Keratinocyte (primary cell): ENCODE measurements around the gene HMCN1. TPM values are rescaled to one million over a fixed set of nuclear protein-coding genes. Genes with fewer than 3 reads are reported as not detected.

Experiments used
- DNase-seq: peaks from one replicate; pipeline ENCODE4 v3.0.0-alpha.2; 2011; ENCODE audit warnings: low read depth, missing footprints, low spot score
- FAIRE-seq: peaks from 2 replicates; lab custom pipeline; 2011; peaks lifted over from hg19 to GRCh38; lab: Jason Lieb, UNC
- H2AFZ ChIP-seq: 2 replicates; pipeline ENCODE4 v1.6.0; 2012; ENCODE audit warnings: low read length, control low read depth, inconsistent platforms; ENCODE audit not compliant: control insufficient read depth
- H3K27ac ChIP-seq: 2 replicates; pipeline ENCODE4 v1.5.1; 2011; ENCODE audit warnings: low read length; ENCODE audit not compliant: control insufficient read depth, insufficient read depth
- H3K27me3 ChIP-seq: 3 replicates; pipeline ENCODE4 v1.6.0; 2011; ENCODE audit warnings: low read length; ENCODE audit not compliant: control insufficient read depth, insufficient read depth; ENCODE audit errors: extremely low read depth
- H3K36me3 ChIP-seq, 2 experiments: 2 replicates in 1 of 2; 3 replicates in 1 of 2; pipeline ENCODE4 v1.5.1; 2011; ENCODE audit warnings: low read length in 2 of 2, mild to moderate bottlenecking in 1 of 2; ENCODE audit not compliant: control insufficient read depth in 2 of 2, insufficient read depth in 2 of 2; ENCODE audit errors: extremely low read depth in 1 of 2
- H3K4me1 ChIP-seq: 3 replicates; pipeline ENCODE4 v1.5.1; 2011; ENCODE audit warnings: low read length; ENCODE audit not compliant: control insufficient read depth, insufficient read depth; ENCODE audit errors: extremely low read depth
- H3K4me2 ChIP-seq: 3 replicates; pipeline ENCODE4 v1.6.0; 2011; ENCODE audit warnings: low read depth, low read length; ENCODE audit not compliant: control insufficient read depth, insufficient read depth; ENCODE audit errors: extremely low read depth
- H3K4me3 ChIP-seq, 3 experiments: fragments of 200-600 bp in 1 of 3; sonication (generic) in 1 of 3; 2 replicates in 2 of 3; 3 replicates in 1 of 3; pipeline ENCODE4 v1.5.1; 2011 to 2016; ENCODE audit warnings: low read length in 3 of 3, mild to moderate bottlenecking in 3 of 3, control low read depth in 2 of 3, inconsistent platforms in 1 of 3, low read depth in 1 of 3, mixed read lengths in 1 of 3, mixed run types in 1 of 3, moderate library complexity in 1 of 3; ENCODE audit not compliant: control insufficient read depth in 2 of 3, insufficient read depth in 2 of 3; ENCODE audit errors: extremely low read depth in 1 of 3
- H3K79me2 ChIP-seq: 2 replicates; pipeline ENCODE4 v1.6.0; 2012; ENCODE audit warnings: low read length; ENCODE audit not compliant: control insufficient read depth, insufficient read depth
- H3K9ac ChIP-seq: 3 replicates; pipeline ENCODE4 v1.6.0; 2011; ENCODE audit warnings: low read length; ENCODE audit not compliant: control insufficient read depth, insufficient read depth; ENCODE audit errors: extremely low read depth
- H3K9me1 ChIP-seq: 3 replicates; pipeline ENCODE4 v1.6.0; 2011; ENCODE audit warnings: low read length; ENCODE audit not compliant: control insufficient read depth, insufficient read depth; ENCODE audit errors: extremely low read depth
- H3K9me3 ChIP-seq: 2 replicates; pipeline ENCODE4 v1.5.1; 2012; ENCODE audit warnings: low read depth, low read length; ENCODE audit not compliant: control insufficient read depth
- H4K20me1 ChIP-seq: 3 replicates; pipeline ENCODE4 v1.6.0; 2011; ENCODE audit warnings: low read length; ENCODE audit not compliant: control insufficient read depth, insufficient read depth; ENCODE audit errors: extremely low read depth
- EZH2 ChIP-seq: IDR thresholded peaks from one replicate; pipeline ENCODE4 v1.6.1; 2012; ENCODE audit warnings: inconsistent platforms, mild to moderate bottlenecking, low read length, moderate library complexity
- dilution Hi-C: fragments of 300-500 bp; cut with MboI; formaldehyde crosslinking; loops from one replicate; pipeline ENCODE4 v1.7.0; 2020; ENCODE audit warnings: low sequenced_read_pairs; ENCODE audit not compliant: extremely low pct_ligation_motif_present
- polyA plus RNA-seq, 5 experiments: library from polyadenylated mRNA; depleted of rRNA in 3 of 5; stranded (reverse) in 3 of 5; stranded (forward) in 1 of 5; unstranded in 1 of 5; fragments of >200 nt; gene quantifications; 1 replicate in 1 of 5; 2 replicates in 3 of 5; 3 replicates in 1 of 5; pipeline versions ENCODE4 v1.2.1 to v1.2.3, GENCODE V29; 2011 to 2012; ENCODE audit warnings: missing spikeins in 2 of 5, low read depth in 1 of 5, low replicate concordance in 1 of 5
- TF ChIP-seq, protein P1 (sequence below), 3 experiments: IDR thresholded peaks in 1 of 3; conservative IDR thresholded peaks in 1 of 3; optimal IDR thresholded peaks in 1 of 3; 2 replicates in 2 of 3; 3 replicates in 1 of 3; pipeline versions ENCODE3 to v1.5.1; 2011; ENCODE audit warnings: low read length in 3 of 3, mild to moderate bottlenecking in 3 of 3, moderate library complexity in 2 of 3, control low read depth in 1 of 3, inconsistent platforms in 1 of 3; ENCODE audit not compliant: insufficient read depth in 2 of 3; ENCODE audit errors: extremely low read depth in 1 of 3

Gene HMCN1
- polyA plus RNA-seq, 1 donor (not counting 4 experiments of a cell fraction or from before 2014, with no cell fraction given), result 1.8 TPM

DNA sequence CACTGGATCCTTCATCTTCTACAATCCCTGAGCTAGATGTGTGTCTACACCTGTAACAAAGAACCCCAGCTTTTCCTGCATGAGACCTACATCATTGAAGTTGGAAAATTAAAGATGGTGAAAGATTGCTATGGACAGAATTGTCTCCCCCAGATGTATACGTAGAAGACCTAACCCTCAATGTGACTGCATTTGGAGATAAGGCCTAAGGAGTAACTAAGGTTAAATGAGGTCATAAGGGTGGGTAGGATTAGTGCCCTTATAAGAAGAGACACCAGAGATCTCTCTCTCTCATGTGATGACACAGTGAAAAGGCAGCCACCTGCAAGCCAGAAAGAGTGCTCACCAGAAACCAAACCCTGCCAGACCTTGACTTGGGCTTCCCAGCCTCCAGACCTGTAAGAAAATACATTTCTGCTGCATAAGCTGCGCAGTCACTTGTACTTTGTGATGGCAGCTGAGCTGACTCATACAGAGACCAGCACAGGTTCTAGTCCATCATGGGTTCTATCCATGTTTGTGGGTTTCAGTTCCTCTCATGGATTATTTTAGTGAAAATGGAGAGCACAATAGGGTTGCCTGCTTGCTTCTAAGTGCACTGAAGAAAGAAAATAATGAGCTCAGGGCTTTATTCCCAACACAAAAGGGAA lies 460.0 kb downstream of the HMCN1 start:
- Histone ChIP-seq H3K27ac (no peak overlapping the region), H3K9me1 (no peaks in the 10 kb centered on the region), H3K36me3 (no peaks in the 10 kb centered on the region), H3K27me3 (no peaks in the 10 kb centered on the region), H4K20me1 (no peaks in the 10 kb centered on the region), H2AFZ (no peak overlapping the region), H3K9ac (no peak overlapping the region), H3K4me2 (no peak overlapping the region), H3K79me2 (no peaks in the 10 kb centered on the region), H3K9me3 (no peaks in the 10 kb centered on the region), H3K4me3 (no peak overlapping the region), H3K4me1 (peaks cover 12% of the 10 kb centered on the region)
- DNase-seq (no peak), FAIRE-seq (no peak)
- dilution Hi-C loops, result no loop called here
- TF ChIP-seq, protein P1, sequence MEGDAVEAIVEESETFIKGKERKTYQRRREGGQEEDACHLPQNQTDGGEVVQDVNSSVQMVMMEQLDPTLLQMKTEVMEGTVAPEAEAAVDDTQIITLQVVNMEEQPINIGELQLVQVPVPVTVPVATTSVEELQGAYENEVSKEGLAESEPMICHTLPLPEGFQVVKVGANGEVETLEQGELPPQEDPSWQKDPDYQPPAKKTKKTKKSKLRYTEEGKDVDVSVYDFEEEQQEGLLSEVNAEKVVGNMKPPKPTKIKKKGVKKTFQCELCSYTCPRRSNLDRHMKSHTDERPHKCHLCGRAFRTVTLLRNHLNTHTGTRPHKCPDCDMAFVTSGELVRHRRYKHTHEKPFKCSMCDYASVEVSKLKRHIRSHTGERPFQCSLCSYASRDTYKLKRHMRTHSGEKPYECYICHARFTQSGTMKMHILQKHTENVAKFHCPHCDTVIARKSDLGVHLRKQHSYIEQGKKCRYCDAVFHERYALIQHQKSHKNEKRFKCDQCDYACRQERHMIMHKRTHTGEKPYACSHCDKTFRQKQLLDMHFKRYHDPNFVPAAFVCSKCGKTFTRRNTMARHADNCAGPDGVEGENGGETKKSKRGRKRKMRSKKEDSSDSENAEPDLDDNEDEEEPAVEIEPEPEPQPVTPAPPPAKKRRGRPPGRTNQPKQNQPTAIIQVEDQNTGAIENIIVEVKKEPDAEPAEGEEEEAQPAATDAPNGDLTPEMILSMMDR (optimal IDR thresholded peaks at IDR 0.05 in 1 of 3, IDR thresholded peaks at IDR 0.05 in 1 of 3, conservative IDR thresholded peaks at IDR 0.05 in 1 of 3; ENCODE audit: extremely low read depth in 1 of 3, insufficient read depth in 2 of 3, low read length in 3 of 3), result no peak
- TF ChIP-seq EZH2, result no peak

DNA sequence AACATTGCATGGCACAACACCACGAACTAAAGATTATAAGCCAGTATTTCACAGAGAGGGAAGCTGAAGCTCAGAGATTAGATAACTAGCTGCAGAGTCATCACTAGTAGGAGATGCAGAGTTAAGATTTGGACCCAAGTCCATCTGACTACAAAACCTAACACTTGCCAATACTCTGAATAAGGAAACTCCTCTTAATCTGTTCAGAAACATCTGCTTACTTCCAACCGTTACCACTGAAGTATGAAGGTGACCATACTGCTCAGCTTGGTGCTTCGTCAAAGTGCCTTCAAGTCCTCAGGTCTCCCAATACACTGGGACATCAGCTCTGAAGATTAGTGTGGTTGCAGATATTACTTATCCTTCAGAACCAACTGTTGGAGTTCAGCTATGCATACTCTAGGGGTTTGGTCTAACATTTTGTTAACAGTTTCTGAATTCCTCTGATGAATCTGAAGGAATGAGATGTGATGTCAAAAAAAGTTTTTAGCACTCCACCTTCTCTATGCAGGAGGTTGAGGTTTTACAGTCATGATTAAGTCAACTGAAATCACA lies 461.3 kb downstream of the HMCN1 start:
- Histone ChIP-seq H3K36me3 (no peaks in the 10 kb centered on the region), H3K4me3 (no peak overlapping the region), H2AFZ (no peak overlapping the region), H3K9ac (no peak overlapping the region), H3K27ac (no peak overlapping the region), H3K27me3 (no peaks in the 10 kb centered on the region), H3K9me1 (no peaks in the 10 kb centered on the region), H3K79me2 (no peaks in the 10 kb centered on the region), H4K20me1 (no peaks in the 10 kb centered on the region), H3K4me2 (no peak overlapping the region), H3K9me3 (no peaks in the 10 kb centered on the region), H3K4me1 (peaks cover 4% of the 10 kb centered on the region)
- no peak for FAIRE-seq
- dilution Hi-C loops, result no loop called here
- no peak for DNase-seq
- TF ChIP-seq, protein P1 (optimal IDR thresholded peaks at IDR 0.05 in 1 of 3, IDR thresholded peaks at IDR 0.05 in 1 of 3, conservative IDR thresholded peaks at IDR 0.05 in 1 of 3; ENCODE audit: extremely low read depth in 1 of 3, insufficient read depth in 2 of 3, low read length in 3 of 3), result no peak
- TF ChIP-seq EZH2, result no peak
